Neuronal stem cell (in vitro differentiated cells): ENCODE data around the gene LUC7L2. TPM values are rescaled to one million over a fixed set of nuclear protein-coding genes. Genes with fewer than 3 reads are reported as not detected.
"Not testable (repeated sequence)": the region's sequence is repeated elsewhere in the genome, so short reads cannot be mapped to it uniquely, and the experiment has no call there.

Experiments used
- DNase-seq: peaks from one replicate; pipeline ENCODE4 v3.0.0-alpha.2; 2013; ENCODE audit warnings: low spot score
- H2AFZ ChIP-seq: one replicate; pipeline ENCODE4 v1.6.1; 2013; ENCODE audit warnings: mild to moderate bottlenecking, low read length, inconsistent platforms
- H2AK5ac ChIP-seq: 2 replicates; pipeline ENCODE4 v1.6.1; 2013; ENCODE audit warnings: low read depth, mild to moderate bottlenecking, inconsistent platforms, low read length, moderate library complexity, mixed read lengths
- H2BK120ac ChIP-seq: 2 replicates; pipeline ENCODE4 v1.6.1; 2013; ENCODE audit warnings: low read depth, mild to moderate bottlenecking, inconsistent platforms, low read length, moderate library complexity, mixed read lengths
- H2BK12ac ChIP-seq: one replicate; pipeline ENCODE4 v1.6.1; 2013; ENCODE audit warnings: low read length, inconsistent platforms
- H2BK15ac ChIP-seq: 2 replicates; pipeline ENCODE4 v1.6.1; 2013; ENCODE audit warnings: mild to moderate bottlenecking, low read length, inconsistent platforms, mixed read lengths
- H2BK5ac ChIP-seq: one replicate; pipeline ENCODE4 v1.6.1; 2013; ENCODE audit warnings: inconsistent platforms, mild to moderate bottlenecking, low read length, moderate library complexity
- H3K14ac ChIP-seq: one replicate; pipeline ENCODE4 v1.6.1; 2013; ENCODE audit warnings: low read length, inconsistent platforms
- H3K18ac ChIP-seq: 2 replicates; pipeline ENCODE4 v1.6.1; 2013; ENCODE audit warnings: low read length, inconsistent platforms
- H3K23ac ChIP-seq: 2 replicates; pipeline ENCODE4 v1.6.1; 2013; ENCODE audit warnings: low read depth, mild to moderate bottlenecking, mixed read lengths, low read length, inconsistent platforms; ENCODE audit not compliant: poor library complexity
- H3K27ac ChIP-seq: replicated peaks from 3 replicates; pipeline ENCODE4 v1.5.1; 2013; ENCODE audit warnings: low read length, inconsistent platforms
- H3K27me3 ChIP-seq, 3 experiments: 2 replicates each; pipeline ENCODE4 v1.6.1; 2013; ENCODE audit warnings: low read length in 3 of 3, mild to moderate bottlenecking in 2 of 3, inconsistent platforms in 1 of 3, low read depth in 1 of 3, mixed read lengths in 1 of 3, moderate library complexity in 1 of 3; ENCODE audit not compliant: control insufficient read depth in 3 of 3, insufficient read depth in 3 of 3
- H3K36me3 ChIP-seq, 2 donors: replicated peaks in 1 of 2; 2 replicates each; pipeline ENCODE4 v1.6.1; 2013; ENCODE audit warnings: low read length in 2 of 2; ENCODE audit not compliant: control insufficient read depth in 2 of 2, insufficient read depth in 2 of 2
- H3K4ac ChIP-seq: 2 replicates; pipeline ENCODE4 v1.6.1; 2013; ENCODE audit warnings: inconsistent platforms, mild to moderate bottlenecking, low read length, moderate library complexity
- H3K4me1 ChIP-seq, 2 donors: 1 replicate in 1 of 2; 2 replicates in 1 of 2; pipeline ENCODE4 v1.6.1; 2013; ENCODE audit warnings: low read length in 2 of 2, low read depth in 1 of 2; ENCODE audit not compliant: control insufficient read depth in 2 of 2, insufficient read depth in 1 of 2
- H3K4me2 ChIP-seq: one replicate; pipeline ENCODE4 v1.6.1; 2013; ENCODE audit warnings: mild to moderate bottlenecking, low read length, inconsistent platforms; ENCODE audit not compliant: insufficient read depth, poor library complexity, severe bottlenecking
- H3K4me3 ChIP-seq, 2 donors: 2 replicates each; pipeline ENCODE4 v1.5.1; 2013; ENCODE audit warnings: low read length in 2 of 2, mild to moderate bottlenecking in 2 of 2, inconsistent platforms in 1 of 2, moderate library complexity in 1 of 2
- H3K79me1 ChIP-seq: one replicate; pipeline ENCODE4 v1.6.1; 2013; ENCODE audit warnings: low read depth, mild to moderate bottlenecking, inconsistent platforms, low read length, moderate library complexity
- H3K9ac ChIP-seq: one replicate; pipeline ENCODE4 v1.6.1; 2013; ENCODE audit warnings: mild to moderate bottlenecking, low read depth, low read length, inconsistent platforms; ENCODE audit not compliant: poor library complexity
- H3K9me3 ChIP-seq, 2 donors: replicated peaks in 1 of 2; 2 replicates each; pipeline versions ENCODE3 to v1.6.1; 2013; ENCODE audit warnings: low read length in 2 of 2, mild to moderate bottlenecking in 2 of 2, inconsistent platforms in 1 of 2, low read depth in 1 of 2, mixed read lengths in 1 of 2, moderate library complexity in 1 of 2; ENCODE audit not compliant: control insufficient read depth in 2 of 2, insufficient read depth in 1 of 2
- H4K8ac ChIP-seq: one replicate; pipeline ENCODE4 v1.6.1; 2013; ENCODE audit warnings: low read depth, mild to moderate bottlenecking, inconsistent platforms, low read length, moderate library complexity
- H4K91ac ChIP-seq: one replicate; pipeline ENCODE4 v1.6.1; 2013; ENCODE audit warnings: low read length, low read depth, mild to moderate bottlenecking, inconsistent platforms; ENCODE audit not compliant: poor library complexity
- WGBS, 2 donors: extraction: QIAGEN DNeasy Blood & Tissue Kit; methylation state at CpG; one replicate each; pipeline ENCODE4 v1.1.7; 2013; ENCODE audit warnings: missing lambda C conversion rate in 2 of 2, mixed read lengths in 1 of 2; ENCODE audit not compliant: insufficient read length in 2 of 2, insufficient replicate concordance in 1 of 2; ENCODE audit errors: extremely low coverage in 2 of 2; 5-methylcytosine and 5-hydroxymethylcytosine counted together
- small RNA-seq: library from polyadenylated mRNA; stranded (forward); fragments of <200 nt; extraction: miRNeasy Mini kit (QIAGEN cat#:217004); gene quantifications from one replicate; pipeline ENCODE3, GENCODE V24; 2013; ENCODE audit not compliant: insufficient read depth

The LUC7L2 gene

GRCh38 chr7:139468281-139468680 is 108.6 kb downstream of the LUC7L2 start:
- not testable (repeated sequence) for H2BK5ac ChIP-seq, H3K9me3 ChIP-seq, H2AFZ ChIP-seq, H2BK15ac ChIP-seq, H3K4me3 ChIP-seq, H3K23ac ChIP-seq, H3K9ac ChIP-seq, H4K91ac ChIP-seq, H2BK120ac ChIP-seq, H3K4ac ChIP-seq, H3K14ac ChIP-seq, H4K8ac ChIP-seq, H3K18ac ChIP-seq, H3K27me3 ChIP-seq, DNase-seq, H3K27ac ChIP-seq, H3K4me2 ChIP-seq, H3K4me1 ChIP-seq, H3K79me1 ChIP-seq, H2AK5ac ChIP-seq, H2BK12ac ChIP-seq, H3K36me3 ChIP-seq
- WGBS, 2 donors, result no CpG with 5 or more reads among the region's 5 CpGs

- Histone ChIP-seq H2BK5ac (peak overlapping the region; percentile 82), H2AK5ac (peak overlapping the region; percentile 46), H3K14ac (no peak overlapping the region), H2BK12ac (no peak overlapping the region), H3K18ac (peak overlapping the region; percentile 71), H4K8ac (no peak overlapping the region), H3K27me3 (no peaks in the 10 kb centered on the region), H3K23ac (peak overlapping the region; percentile 85), H3K4me3 (no peak overlapping the region), H3K4ac (peak overlapping the region; percentile 84), H3K79me1 (no peaks in the 10 kb centered on the region), H3K9ac (no peak overlapping the region), H3K4me2 (no peak overlapping the region), H3K27ac (peak overlapping the region; percentile 27), H2AFZ (no peak overlapping the region), H3K36me3 (no peaks in the 10 kb centered on the region), H2BK120ac (no peak overlapping the region), H4K91ac (peak overlapping the region; percentile 72), H3K9me3 (peaks cover 3 to 4% of the 10 kb centered on the region in 2 donors), H2BK15ac (peak overlapping the region; percentile 85), H3K4me1 (peaks cover 0 to 7% of the 10 kb centered on the region in 2 donors)
- WGBS, 2 donors, result no CpG with 5 or more reads among the region's 7 CpGs
- DNase-seq, result no peak
Observed at GRCh38 chr7:139471740-139472353, 112.2 kb downstream of the LUC7L2 start.

Small RNAs within 50 kb of the gene (small RNA-seq; reads per million reads assigned to genes)
- not detected for gene RNU6-206P
- not detected for gene RNU6-911P
